GM19193 (cell line): ENCODE data around the gene SLC16A13.

Experiments used
- POLR2A ChIP-seq: IDR thresholded peaks from 4 replicates; pipeline ENCODE4 v1.6.1; 2011; ENCODE audit not compliant: insufficient read depth, insufficient read length; ENCODE audit errors: extremely low read depth

SLC16A13 gene

GRCh38 chr17:7035591-7036368, at the start of gene SLC16A13:
SLC16A13 (plus strand) TSS chr17:7036015; CDS start chr17:7036383, 368 bp downstream.
- TF ChIP-seq POLR2A = peak; percentile 94

GRCh38 chr17:6986676-6987075, 49.1 kb upstream of the SLC16A13 start:
- no peak for TF ChIP-seq POLR2A

- TF ChIP-seq POLR2A = no peak
These were observed 46.0 kb upstream of the SLC16A13 start for GRCh38 chr17:6989779-6990178.

GRCh38 chr17:6994118-6994598, 41.7 kb upstream of the SLC16A13 start:
- TF ChIP-seq POLR2A = no peak

- TF ChIP-seq POLR2A = no peak
These were observed 41.1 kb upstream of the SLC16A13 start for GRCh38 chr17:6994666-6995256.

- no peak for TF ChIP-seq POLR2A
These were observed 40.1 kb upstream of the SLC16A13 start, which contains the start of gene ALOX12 for GRCh38 chr17:6995500-6996255. ALOX12 (plus strand) TSS chr17:6996049; CDS start chr17:6996118, 69 bp downstream.

GRCh38 chr17:6996256-6997011, 39.4 kb upstream of the SLC16A13 start:
- TF ChIP-seq POLR2A = no peak

- TF ChIP-seq POLR2A = no peak
These were observed 38.6 kb upstream of the SLC16A13 start for GRCh38 chr17:6997171-6997570.

- TF ChIP-seq POLR2A = no peak
These were observed 36.8 kb upstream of the SLC16A13 start for GRCh38 chr17:6998855-6999508.

GRCh38 chr17:7001318-7001961, 34.4 kb upstream of the SLC16A13 start:
- TF ChIP-seq POLR2A = no peak

- no peak for TF ChIP-seq POLR2A
These were observed 33.3 kb upstream of the SLC16A13 start for GRCh38 chr17:7002288-7003047.

- no peak for TF ChIP-seq POLR2A
These were observed 32.1 kb upstream of the SLC16A13 start for GRCh38 chr17:7003745-7004144.
